ENCODE data around the gene IGSF21.

DNA sequence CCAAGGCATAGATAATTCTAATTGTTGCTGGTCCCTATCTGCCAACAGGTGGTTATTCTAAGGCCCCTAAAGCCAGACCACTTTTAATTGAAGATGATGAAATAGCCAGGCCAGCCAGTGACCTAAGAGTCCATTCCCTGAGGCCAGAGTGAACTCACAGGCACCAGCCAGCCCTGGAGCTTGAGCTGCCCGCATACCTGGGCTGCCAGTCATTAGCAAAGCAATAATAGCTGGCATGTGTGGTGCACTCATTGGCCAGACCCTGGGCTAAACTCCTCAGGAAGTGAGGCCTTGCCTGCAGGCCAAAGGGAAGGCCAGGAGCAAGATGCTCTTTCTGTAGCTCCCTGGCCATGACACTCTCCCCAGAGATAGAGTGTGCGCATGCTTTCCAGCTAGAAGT, 192.8 kb downstream of the IGSF21 start:
- TF ChIP-seq GATA3 (IDR thresholded peaks at IDR 0.05; ENCODE audit: low read depth, low read length) (no peak), GATA2 (IDR thresholded peaks at IDR 0.05; ENCODE audit: low read depth, low read length) (no peak)

Measured in SH-SY5Y (cell line).